22Rv1 (cell line): Measurements from ENCODE around the gene GGCX.

Source experiments
- H3K27ac ChIP-seq: fragments of 450-650 bp; 2 replicates; pipeline ENCODE4 v1.5.1; 2017
- CTCF ChIP-seq: fragments of 450-650 bp; IDR thresholded peaks from 2 replicates; pipeline ENCODE4 v1.5.1; 2017; ENCODE audit warnings: mild to moderate bottlenecking
- ZFX ChIP-seq: fragments of 450-650 bp; IDR thresholded peaks from 2 replicates; pipeline ENCODE4 v1.6.1; 2017; ENCODE audit warnings: antibody characterized with exemption, borderline replicate concordance

Gene GGCX

GRCh38 chr2:85578243-85579180 lies 17.2 kb upstream of the GGCX start:
- H3K27ac ChIP-seq, result peak overlapping the region; percentile 69

DNA sequence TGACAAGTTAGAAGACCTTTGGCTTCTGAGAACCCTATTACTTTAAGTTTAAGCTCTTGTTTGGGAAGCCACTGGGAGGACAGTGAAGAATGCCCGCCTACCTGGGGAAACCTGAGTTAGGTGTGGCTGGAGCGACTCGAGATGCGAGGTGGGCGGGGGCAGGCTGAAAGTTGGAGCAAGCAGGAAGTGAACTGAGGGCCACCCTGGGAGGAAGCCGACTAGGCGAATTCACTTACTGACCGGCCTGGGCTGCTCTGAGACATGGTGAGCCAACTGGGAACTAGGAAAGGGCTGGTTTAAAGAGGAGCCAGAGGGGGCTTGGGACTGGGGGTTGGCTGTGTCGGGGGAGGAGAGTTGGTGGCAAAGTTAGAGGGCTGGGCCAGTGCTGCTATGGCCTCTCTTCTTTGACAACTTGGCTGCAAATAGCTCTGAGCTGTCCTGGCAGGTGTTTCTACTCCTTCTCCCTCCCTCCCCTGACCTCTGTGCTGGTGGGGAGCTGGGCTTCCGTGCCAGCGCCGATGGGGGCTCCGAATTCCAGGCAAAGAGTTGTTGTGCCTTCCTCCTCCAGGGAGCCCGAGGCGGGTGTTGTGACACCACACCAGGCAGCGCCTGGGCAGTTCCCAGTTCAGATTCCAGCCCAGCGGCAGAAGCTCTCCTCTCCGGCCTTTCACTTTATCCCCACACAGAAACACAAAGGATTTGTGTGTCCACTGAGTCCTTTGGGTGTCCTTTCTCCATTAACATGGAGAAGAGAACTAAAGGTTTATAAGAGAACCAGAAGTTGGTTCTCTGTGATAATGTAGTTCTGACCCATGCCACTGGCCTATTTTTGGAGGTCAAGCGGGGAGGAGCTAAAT lies 16.3 kb upstream of the GGCX start, which contains the start of gene VAMP8:
Gene VAMP8 (plus strand): TSS at position 201 of the 857 bp plus-strand sequence. CDS start 61 bp downstream, at position 262.
- H3K27ac ChIP-seq, result peak within 1 kb of the TSS; percentile 69

More at GRCh38 chr2:85578243-85579180, 17.2 kb upstream of the GGCX start:
- no peak for TF ChIP-seq CTCF
- TF ChIP-seq ZFX, result no peak

GRCh38 chr2:85577063-85577385 lies 15.7 kb upstream of the GGCX start:
- TF ChIP-seq ZFX, result no peak
- no peak for TF ChIP-seq CTCF
- peak overlapping the region; percentile 69 for H3K27ac ChIP-seq

More for the DNA sequence above, 16.3 kb upstream of the GGCX start, which contains the start of gene VAMP8:
- no peak for TF ChIP-seq CTCF
- no peak for TF ChIP-seq ZFX

DNA sequence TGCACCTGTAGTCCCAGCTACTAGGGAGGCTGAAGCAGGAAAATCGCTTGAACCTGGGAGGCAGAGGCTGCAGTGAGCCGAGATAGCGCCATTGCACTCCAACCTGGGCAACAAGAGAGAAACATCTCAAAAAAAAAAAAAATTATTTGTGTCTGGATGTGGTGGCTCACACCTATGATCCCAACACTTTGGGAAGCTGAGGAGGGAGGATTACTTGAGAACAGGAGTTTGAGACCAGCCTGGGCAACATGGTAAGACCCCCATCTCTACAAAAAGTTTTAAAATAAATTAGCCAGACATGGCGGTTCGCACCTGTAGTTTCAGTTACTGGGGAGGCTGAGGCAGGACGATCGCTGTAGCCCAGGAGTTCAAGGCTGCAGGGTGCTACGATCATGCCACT lies 14.4 kb upstream of the GGCX start:
- peak overlapping the region; percentile 69 for H3K27ac ChIP-seq
- TF ChIP-seq ZFX (no peak), CTCF (no peak)

GRCh38 chr2:85566265-85566664 lies 5.0 kb upstream of the GGCX start:
- no peak overlapping the region for H3K27ac ChIP-seq
- TF ChIP-seq ZFX (no peak), CTCF (no peak)

GRCh38 chr2:85564144-85564563 lies 2.9 kb upstream of the GGCX start:
- TF ChIP-seq ZFX, result no peak

GRCh38 chr2:85560812-85561279 lies 447 bp downstream of the GGCX start:
- TF ChIP-seq ZFX (no peak), CTCF (no peak)
- H3K27ac ChIP-seq, result peak overlapping the region; percentile 75

More at GRCh38 chr2:85564144-85564563, 2.9 kb upstream of the GGCX start:
- H3K27ac ChIP-seq, result no peak overlapping the region

DNA sequence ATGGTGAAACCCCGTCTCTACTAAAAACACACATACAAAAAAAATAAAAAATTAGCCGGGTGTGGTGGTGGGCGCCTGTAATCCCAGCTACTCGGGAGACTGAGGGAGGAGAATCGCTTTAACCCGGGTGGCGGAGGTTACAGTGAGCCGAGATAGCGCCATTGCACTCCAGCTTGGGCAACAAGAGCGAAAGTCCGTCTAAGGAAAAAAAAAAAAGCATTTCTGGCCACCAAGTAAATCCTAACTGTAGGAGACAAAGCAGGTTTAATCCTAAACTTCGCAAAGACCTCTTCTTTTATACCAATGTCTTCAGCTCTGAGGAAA lies 928 bp downstream of the GGCX start:
- peak overlapping the region; percentile 75; the same call in 1 of the 2 replicates for H3K27ac ChIP-seq
